Adipocyte (in vitro differentiated cells): Measurements from ENCODE around the gene ATRNL1.

Experiments
- DNase-seq: peaks from one replicate; pipeline ENCODE4 v3.0.0-alpha.2; 2015; ENCODE audit warnings: low read depth
- H3K27me3 ChIP-seq: replicated peaks from 2 replicates; pipeline ENCODE4 v1.7.0; 2013; ENCODE audit warnings: mild to moderate bottlenecking, low read length, moderate library complexity; ENCODE audit not compliant: control insufficient read depth, insufficient read depth
- H3K36me3 ChIP-seq: 2 replicates; pipeline ENCODE4 v1.7.0; 2013; ENCODE audit warnings: low read length, mild to moderate bottlenecking, moderate library complexity; ENCODE audit not compliant: control insufficient read depth, insufficient read depth, severe bottlenecking
- H3K4me1 ChIP-seq: 2 replicates; pipeline ENCODE4 v1.7.0; 2013; ENCODE audit warnings: mild to moderate bottlenecking, low read length, moderate library complexity; ENCODE audit not compliant: control insufficient read depth, insufficient read depth
- H3K4me3 ChIP-seq: 2 replicates; pipeline ENCODE4 v1.7.0; 2013; ENCODE audit warnings: mild to moderate bottlenecking, low read length, moderate library complexity
- H3K9ac ChIP-seq: 2 replicates; pipeline ENCODE4 v1.7.0; 2013; ENCODE audit warnings: mild to moderate bottlenecking, low read length, moderate library complexity
- H3K9me3 ChIP-seq: 2 replicates; pipeline ENCODE4 v1.7.0; 2013; ENCODE audit warnings: mild to moderate bottlenecking, low read length, moderate library complexity; ENCODE audit not compliant: control insufficient read depth

The ATRNL1 gene

DNA sequence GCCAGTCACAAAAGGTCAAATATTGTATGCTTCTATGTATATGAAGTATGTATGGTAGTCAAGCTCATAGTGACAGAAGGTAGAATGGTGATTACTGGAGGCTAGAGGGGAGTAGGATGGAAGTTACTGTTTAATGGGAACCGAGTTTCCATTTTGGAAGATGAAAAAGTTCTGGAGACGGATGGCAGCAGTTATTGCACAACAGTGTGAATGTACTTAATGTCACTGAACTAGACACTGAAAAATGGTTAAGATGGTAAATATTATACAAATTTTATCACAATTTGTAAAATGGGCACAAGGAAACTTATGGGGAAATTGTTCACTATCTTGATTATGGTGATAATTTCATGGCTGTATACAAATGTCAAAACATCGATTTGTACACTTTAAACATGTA lies 895.2 kb downstream of the ATRNL1 start:
- H3K9me3 ChIP-seq = peaks cover 19% of the 10 kb centered on the region
- no peaks in the 10 kb centered on the region for H3K36me3 ChIP-seq
- H3K9ac ChIP-seq = no peak overlapping the region
- peaks cover 11% of the 10 kb centered on the region for H3K27me3 ChIP-seq
- H3K4me1 ChIP-seq = no peaks in the 10 kb centered on the region
- no peak for DNase-seq
- no peak overlapping the region for H3K4me3 ChIP-seq

DNA sequence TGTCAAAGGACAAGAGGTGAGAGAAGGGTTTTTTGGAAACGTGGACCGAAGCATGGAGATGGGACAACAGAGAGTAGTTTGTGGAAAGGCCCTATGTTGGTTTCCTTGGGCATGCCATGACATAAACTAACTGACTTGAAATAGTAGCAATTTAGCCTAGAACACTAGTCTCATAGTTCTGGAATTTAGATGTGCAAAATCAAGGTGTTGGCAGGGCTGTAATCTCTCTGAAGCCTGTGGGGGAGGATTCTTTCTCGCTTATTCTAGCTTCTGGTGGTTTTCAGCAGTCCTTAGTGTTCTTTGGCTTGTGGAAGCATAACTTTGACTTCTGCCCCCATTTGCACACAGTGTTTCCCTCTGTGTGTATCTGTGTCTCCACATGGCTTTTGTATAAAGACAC lies 896.5 kb downstream of the ATRNL1 start:
- DNase-seq = no peak
- no peak overlapping the region for H3K4me3 ChIP-seq
- peaks cover 15% of the 10 kb centered on the region for H3K27me3 ChIP-seq
- H3K9ac ChIP-seq = no peak overlapping the region
- H3K4me1 ChIP-seq = no peaks in the 10 kb centered on the region
- H3K9me3 ChIP-seq = peaks cover 20% of the 10 kb centered on the region
- no peaks in the 10 kb centered on the region for H3K36me3 ChIP-seq

DNA sequence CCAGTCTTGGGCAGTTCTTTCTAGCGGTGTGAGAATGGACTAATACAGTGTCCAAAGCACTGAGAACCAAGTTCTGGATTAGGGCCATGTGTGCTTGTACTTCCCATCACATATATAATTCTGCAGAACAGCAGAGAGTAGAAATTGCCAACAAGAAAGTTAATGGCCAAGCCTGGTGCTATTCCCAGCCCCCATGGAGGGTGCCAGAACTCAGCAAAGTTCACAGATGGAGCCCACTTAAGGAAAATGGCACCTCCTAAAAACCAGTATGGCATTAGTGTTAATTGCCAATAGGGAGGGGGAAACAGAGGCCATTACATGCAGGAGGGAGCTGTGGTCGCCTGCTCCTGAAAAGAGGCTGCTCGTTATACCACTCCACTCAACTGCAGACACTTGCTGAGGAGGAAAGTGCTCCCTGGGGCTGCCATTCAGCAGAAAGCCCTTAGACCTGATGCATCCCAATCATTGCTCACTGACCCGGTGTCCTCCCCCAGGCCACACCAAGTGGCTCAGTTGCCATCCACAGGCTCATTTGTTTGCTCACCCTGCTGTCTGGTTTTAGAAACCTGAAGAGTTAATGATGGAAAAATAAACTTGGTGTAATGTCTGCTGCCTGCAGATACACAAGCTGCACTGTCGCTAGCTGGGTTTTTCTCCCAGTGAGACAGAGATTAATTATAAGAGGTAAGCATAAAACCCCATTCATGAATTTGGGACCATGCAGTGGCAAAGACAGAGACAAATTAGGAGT lies 899.2 kb downstream of the ATRNL1 start:
- no peak overlapping the region for H3K4me3 ChIP-seq
- H3K4me1 ChIP-seq = no peaks in the 10 kb centered on the region
- no peaks in the 10 kb centered on the region for H3K36me3 ChIP-seq
- H3K27me3 ChIP-seq = peaks cover 15% of the 10 kb centered on the region
- no peak for DNase-seq
- H3K9ac ChIP-seq = no peak overlapping the region
- H3K9me3 ChIP-seq = peaks cover 18% of the 10 kb centered on the region

DNA sequence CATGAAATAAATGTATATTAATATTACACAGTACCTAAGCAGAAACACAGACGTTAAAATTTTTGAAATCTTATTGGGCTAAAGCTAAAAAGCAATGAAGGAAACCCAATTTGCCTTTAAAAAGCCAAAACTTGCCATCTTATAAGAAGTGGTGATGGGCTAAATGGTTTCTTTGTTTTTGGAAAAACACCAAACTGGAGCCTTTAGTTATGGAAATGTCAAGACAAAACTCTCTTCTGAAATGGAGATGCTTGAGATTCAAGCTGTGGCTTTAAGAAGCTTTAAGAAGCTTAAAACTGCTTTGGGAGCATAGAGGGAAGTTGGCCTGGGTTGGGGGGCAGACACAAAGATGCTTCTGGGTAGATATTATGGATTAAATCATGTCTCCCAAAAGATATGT lies 902.9 kb downstream of the ATRNL1 start:
- H3K9ac ChIP-seq = no peak overlapping the region
- H3K36me3 ChIP-seq = no peaks in the 10 kb centered on the region
- H3K4me3 ChIP-seq = no peak overlapping the region
- peaks cover 15% of the 10 kb centered on the region for H3K27me3 ChIP-seq
- no peak for DNase-seq
- H3K9me3 ChIP-seq = peaks cover 28% of the 10 kb centered on the region
- H3K4me1 ChIP-seq = no peaks in the 10 kb centered on the region

DNA sequence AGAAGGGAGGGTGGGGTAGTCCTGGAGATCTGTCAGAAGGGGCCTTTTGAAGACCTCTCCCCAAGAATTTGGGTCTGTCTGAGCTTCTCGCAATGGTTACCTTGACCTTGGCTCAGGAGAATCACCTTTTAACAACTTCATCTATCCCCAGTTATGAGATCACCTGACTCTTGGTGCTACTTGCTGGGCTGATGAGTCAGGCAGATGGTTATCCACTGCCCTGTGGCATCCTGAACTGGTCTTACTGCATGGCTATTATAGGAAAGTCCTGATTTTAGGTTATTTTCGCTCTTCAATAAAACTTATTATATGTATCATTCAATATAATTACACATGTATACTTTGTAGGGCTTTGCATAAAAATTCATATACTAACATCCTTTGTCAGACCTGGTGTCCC lies 905.1 kb downstream of the ATRNL1 start:
- no peak overlapping the region for H3K9ac ChIP-seq
- H3K9me3 ChIP-seq = peaks cover 20% of the 10 kb centered on the region
- no peak overlapping the region for H3K4me3 ChIP-seq
- DNase-seq = no peak
- no peaks in the 10 kb centered on the region for H3K36me3 ChIP-seq
- peaks cover 9% of the 10 kb centered on the region for H3K27me3 ChIP-seq
- H3K4me1 ChIP-seq = no peaks in the 10 kb centered on the region
